BJ (cell line): ENCODE results near the gene AGGF1. TPM values are rescaled to one million over a fixed set of nuclear protein-coding genes. Genes with fewer than 3 reads are reported as not detected.

Source experiments
- CTCF ChIA-PET: fragments of 350-600 bp; formaldehyde crosslinking; extraction: SDS; loops from one replicate; lab custom pipeline; 2021; ENCODE audit warnings: antibody characterized with exemption, inconsistent platforms; lab: Yijun Ruan, JAX
- POLR2A ChIA-PET: fragments of 300-600 bp; sonication (Branson Sonifier 250); formaldehyde crosslinking; extraction: SDS; loops from one replicate; lab custom pipeline; 2021; ENCODE audit warnings: antibody characterized with exemption; lab: Charles Lee
- DNase-seq: peaks from one replicate; pipeline ENCODE4 v3.0.0-alpha.2; 2011; ENCODE audit warnings: low read depth
- H3K27me3 ChIP-seq: 2 replicates; pipeline ENCODE4 v1.6.0; 2011; ENCODE audit warnings: low read length; ENCODE audit not compliant: control insufficient read depth, insufficient read depth
- H3K36me3 ChIP-seq: 2 replicates; pipeline ENCODE4 v1.5.1; 2011; ENCODE audit warnings: low read length; ENCODE audit not compliant: control insufficient read depth, insufficient read depth
- H3K4me3 ChIP-seq: 2 replicates; pipeline ENCODE4 v1.5.1; 2011; ENCODE audit warnings: low read depth, mild to moderate bottlenecking, control low read depth, low read length
- CTCF ChIP-seq: IDR thresholded peaks from 2 replicates; pipeline ENCODE4 v1.5.1; 2011; ENCODE audit warnings: low read depth, mild to moderate bottlenecking, control low read depth, inconsistent platforms, low read length, moderate library complexity; ENCODE audit not compliant: insufficient read depth
- polyA minus RNA-seq: library from RNA; depleted of rRNA, polyadenylated mRNA; stranded (reverse); fragments of >200 nt; gene quantifications from 2 replicates; pipeline ENCODE4 v1.2.3, GENCODE V29; 2011; rRNA and poly(A)+ RNA removed
- polyA plus RNA-seq: library from polyadenylated mRNA; depleted of rRNA; stranded (reverse); fragments of >200 nt; gene quantifications from 2 replicates; pipeline ENCODE4 v1.2.3, GENCODE V29; 2011; rRNA removed

AGGF1 gene
- polyA plus RNA-seq (8.3 and 14.4 TPM in 2 replicates), polyA minus RNA-seq (5.7 and 7.5 TPM in 2 replicates)

DNA sequence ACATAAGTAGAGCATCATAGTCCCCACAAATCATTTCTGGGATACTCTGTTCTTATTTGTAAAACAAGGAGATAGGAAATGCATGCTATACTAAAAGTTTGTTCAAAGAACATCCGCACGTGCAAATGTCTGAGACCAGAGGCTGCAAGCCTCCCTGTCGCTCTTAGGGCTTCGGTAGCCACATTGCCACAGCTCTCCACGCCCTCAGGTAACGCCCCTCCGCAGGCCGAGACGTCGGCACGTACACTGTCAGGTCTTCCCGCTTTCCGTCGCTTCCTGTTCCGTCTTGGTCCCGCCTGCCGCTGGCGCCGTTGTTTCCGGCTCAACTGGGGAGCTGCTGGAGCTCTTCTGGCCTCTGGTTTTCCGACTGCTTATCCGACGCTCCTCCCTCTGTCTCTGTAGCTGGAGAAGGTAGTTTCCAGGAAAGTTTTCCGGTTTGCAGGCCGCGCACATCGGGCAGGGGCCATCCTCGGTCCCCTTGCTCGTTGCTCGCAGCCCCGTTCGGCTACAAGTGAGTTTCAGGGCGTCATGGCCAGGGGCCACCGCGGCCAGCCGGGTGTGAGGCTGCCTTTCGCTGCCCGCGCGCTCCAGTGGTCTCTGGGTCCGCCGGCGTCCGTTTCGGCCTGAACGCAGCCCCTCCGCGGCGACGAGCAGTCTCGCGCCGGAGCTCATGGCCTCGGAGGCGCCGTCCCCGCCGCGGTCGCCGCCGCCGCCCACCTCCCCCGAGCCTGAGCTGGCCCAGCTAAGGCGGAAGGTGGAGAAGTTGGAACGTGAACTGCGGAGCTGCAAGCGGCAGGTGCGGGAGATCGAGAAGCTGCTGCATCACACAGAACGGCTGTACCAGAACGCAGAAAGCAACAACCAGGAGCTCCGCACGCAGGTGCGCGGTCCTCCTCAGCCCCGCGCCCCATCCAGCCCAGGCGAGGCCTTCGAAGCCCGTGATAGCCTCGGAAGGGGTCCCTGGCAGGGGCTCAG, at the start of gene AGGF1:
Gene AGGF1 (plus strand): TSS at position 308 of the 975 bp plus-strand sequence. CDS start 363 bp downstream, at position 671.
- H3K4me3 ChIP-seq: peak within 1 kb of the TSS; percentile 81
- peak; percentile 65 for DNase-seq
- ChIA-PET POLR2A (no interaction called here), CTCF (interaction anchor here (1.0 to 1.1 kb wide), 2 partner anchors 45 to 81 kb away, joined by 3 read pairs; no protein-coding TSS in a partner anchor)
- TF ChIP-seq CTCF: no peak
- peaks cover 2% of the 10 kb centered on the region; the same call in 1 of the 2 replicates for H3K27me3 ChIP-seq
- H3K36me3 ChIP-seq: no peaks in the 10 kb centered on the region

GRCh38 chr5:76980518-76981144, 49.6 kb upstream of the AGGF1 start:
- CTCF ChIA-PET: interaction anchor here (0.6 kb wide), 1 partner anchor 18 kb away, joined by 4 read pairs; no protein-coding TSS in a partner anchor

GRCh38 chr5:76982450-76982849, 47.8 kb upstream of the AGGF1 start:
- DNase-seq: no peak
- TF ChIP-seq CTCF: no peak
- POLR2A ChIA-PET: no interaction called here

More at GRCh38 chr5:76980518-76981144, 49.6 kb upstream of the AGGF1 start:
- Histone ChIP-seq H3K27me3 (no peaks in the 10 kb centered on the region; the same call in 1 of the 2 replicates), H3K36me3 (no peaks in the 10 kb centered on the region), H3K4me3 (no peak overlapping the region)
- POLR2A ChIA-PET: no interaction called here
- no peak for TF ChIP-seq CTCF
- no peak for DNase-seq

DNA sequence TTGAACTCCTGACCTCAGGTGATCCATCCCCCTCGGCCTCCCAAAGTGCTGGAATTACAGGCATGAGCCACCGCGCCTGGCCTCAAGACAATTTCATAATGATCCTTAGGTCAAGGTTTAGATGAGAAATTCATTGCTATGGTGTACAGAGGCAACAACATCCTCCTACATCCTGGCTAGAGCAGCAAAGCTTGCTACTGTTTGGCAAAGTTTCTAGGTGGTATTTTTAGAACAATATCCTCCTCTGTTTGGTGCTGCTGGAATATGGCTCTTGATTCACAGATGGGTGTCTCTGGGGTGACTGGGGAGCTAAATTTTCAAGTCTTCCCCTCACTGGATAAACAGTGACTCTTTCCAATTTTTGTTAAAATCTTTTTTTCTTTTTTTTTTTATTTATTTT, 46.7 kb upstream of the AGGF1 start:
- POLR2A ChIA-PET: no interaction called here
- DNase-seq: no peak
- Histone ChIP-seq H3K4me3 (no peak overlapping the region), H3K27me3 (no peaks in the 10 kb centered on the region), H3K36me3 (no peaks in the 10 kb centered on the region)
- TF ChIP-seq CTCF: no peak
- CTCF ChIA-PET: no interaction called here

More at GRCh38 chr5:76982450-76982849, 47.8 kb upstream of the AGGF1 start:
- no peaks in the 10 kb centered on the region for H3K27me3 ChIP-seq
- no peaks in the 10 kb centered on the region for H3K36me3 ChIP-seq
- H3K4me3 ChIP-seq: no peak overlapping the region
- CTCF ChIA-PET: no interaction called here
